Tibial nerve (tissue), 4 donors: ENCODE measurements around the gene LDHAL6B. TPM values are rescaled to one million over a fixed set of nuclear protein-coding genes. Genes with fewer than 3 reads are reported as not detected.

Experiments
- DNase-seq, 2 donors: peaks; one replicate each; pipeline ENCODE4 v3.0.0-alpha.2; 2019; ENCODE audit warnings: low spot score in 2 of 2
- H3K27ac ChIP-seq, 4 donors: fragments of 200-600 bp; sonication (generic) in 3 of 4; one replicate each; pipeline ENCODE4 v1.5.1; 2017 to 2019; ENCODE audit warnings: mild to moderate bottlenecking in 1 of 4
- H3K27me3 ChIP-seq, 2 donors: fragments of 200-600 bp; sonication (generic) in 1 of 2; one replicate each; pipeline versions ENCODE4 v1.5.1 to v1.6.0; 2017 to 2019
- H3K36me3 ChIP-seq, 3 donors: fragments of 200-600 bp; sonication (generic); one replicate each; pipeline ENCODE4 v1.5.1; 2018 to 2019
- H3K4me1 ChIP-seq, 4 donors: fragments of 200-600 bp; sonication (generic) in 3 of 4; one replicate each; pipeline ENCODE4 v1.5.1; 2017 to 2019
- H3K4me3 ChIP-seq, 4 donors: fragments of 200-600 bp; sonication (generic) in 3 of 4; one replicate each; pipeline ENCODE4 v1.5.1; 2017 to 2019; ENCODE audit warnings: mild to moderate bottlenecking in 1 of 4, moderate library complexity in 1 of 4
- H3K9me3 ChIP-seq, 4 donors: fragments of 200-600 bp; sonication (generic) in 3 of 4; one replicate each; pipeline ENCODE4 v1.5.1; 2017 to 2019
- EP300 ChIP-seq, 2 donors: sonication (generic); formaldehyde crosslinking; IDR thresholded peaks; one replicate each; pipeline ENCODE4 v1.6.1; 2017; ENCODE audit warnings: antibody characterized with exemption in 2 of 2, mild to moderate bottlenecking in 1 of 2
- POLR2A ChIP-seq, 2 donors: fragments of 450-650 bp; IDR thresholded peaks; one replicate each; pipeline ENCODE4 v1.6.1; 2017; ENCODE audit warnings: antibody characterized with exemption in 2 of 2, mild to moderate bottlenecking in 2 of 2, moderate library complexity in 2 of 2
- WGBS, 2 donors: methylation state at CpG; one replicate each; pipeline ENCODE4 v1.1.5; 2018; 5-methylcytosine and 5-hydroxymethylcytosine counted together
- total RNA-seq, 4 donors: library from RNA; depleted of rRNA; stranded (reverse); fragments of >200 nt; gene quantifications; one replicate each; pipeline ENCODE4 v1.1.0, GENCODE V29; 2016
- TF ChIP-seq, protein P1 (sequence below), 5 experiments: fragments of 200-600 bp in 3 of 5; fragments of 450-650 bp in 2 of 5; sonication (generic) in 3 of 5; IDR thresholded peaks; one replicate each; pipeline ENCODE4 v1.5.1; 2016 to 2019; ENCODE audit warnings: antibody characterized with exemption in 5 of 5, mild to moderate bottlenecking in 3 of 5, moderate library complexity in 2 of 5

LDHAL6B gene
- total RNA-seq, 4 donors from 2014 or later = not detected

DNA sequence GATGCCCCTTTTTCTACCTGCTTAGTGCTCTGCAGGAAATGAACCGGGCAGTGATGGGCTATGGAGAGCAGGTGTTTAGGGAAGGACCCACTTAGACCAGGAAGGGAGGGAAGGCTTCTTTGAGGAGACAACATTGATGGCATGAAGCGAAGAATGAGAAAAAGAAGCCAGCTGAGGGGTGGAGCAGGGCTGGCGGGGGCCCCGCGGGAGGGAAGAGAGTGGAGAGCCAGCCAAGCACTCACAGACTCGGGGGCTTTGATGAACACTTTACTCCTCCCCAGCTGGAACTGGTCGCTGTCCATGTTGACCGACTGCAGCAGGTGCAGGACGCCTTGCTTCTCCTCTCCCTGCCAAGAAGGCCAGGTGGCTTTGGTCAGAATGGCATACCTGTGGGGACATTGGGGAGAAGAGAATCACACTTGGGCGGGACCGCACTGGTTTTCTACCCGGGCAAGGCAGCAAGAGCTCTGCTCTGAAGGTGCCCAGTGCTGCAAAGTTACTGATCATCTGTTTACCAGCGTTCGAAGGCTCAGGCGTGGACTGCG, 28.4 kb upstream of the LDHAL6B start:
- TF ChIP-seq EP300 (IDR thresholded peaks at IDR 0.05) (no peak), POLR2A (IDR thresholded peaks at IDR 0.05) (no peak)
- TF ChIP-seq, protein P1, sequence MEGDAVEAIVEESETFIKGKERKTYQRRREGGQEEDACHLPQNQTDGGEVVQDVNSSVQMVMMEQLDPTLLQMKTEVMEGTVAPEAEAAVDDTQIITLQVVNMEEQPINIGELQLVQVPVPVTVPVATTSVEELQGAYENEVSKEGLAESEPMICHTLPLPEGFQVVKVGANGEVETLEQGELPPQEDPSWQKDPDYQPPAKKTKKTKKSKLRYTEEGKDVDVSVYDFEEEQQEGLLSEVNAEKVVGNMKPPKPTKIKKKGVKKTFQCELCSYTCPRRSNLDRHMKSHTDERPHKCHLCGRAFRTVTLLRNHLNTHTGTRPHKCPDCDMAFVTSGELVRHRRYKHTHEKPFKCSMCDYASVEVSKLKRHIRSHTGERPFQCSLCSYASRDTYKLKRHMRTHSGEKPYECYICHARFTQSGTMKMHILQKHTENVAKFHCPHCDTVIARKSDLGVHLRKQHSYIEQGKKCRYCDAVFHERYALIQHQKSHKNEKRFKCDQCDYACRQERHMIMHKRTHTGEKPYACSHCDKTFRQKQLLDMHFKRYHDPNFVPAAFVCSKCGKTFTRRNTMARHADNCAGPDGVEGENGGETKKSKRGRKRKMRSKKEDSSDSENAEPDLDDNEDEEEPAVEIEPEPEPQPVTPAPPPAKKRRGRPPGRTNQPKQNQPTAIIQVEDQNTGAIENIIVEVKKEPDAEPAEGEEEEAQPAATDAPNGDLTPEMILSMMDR (IDR thresholded peaks at IDR 0.05) = no peak
- no peak for DNase-seq
- Histone ChIP-seq H3K36me3 (peaks cover 0 to 67% (median 3%) of the 10 kb centered on the region in 3 donors), H3K4me3 (no peak overlapping the region), H3K4me1 (peaks cover 0 to 14% (median 3%) of the 10 kb centered on the region in 4 donors), H3K9me3 (peaks cover 0 to 14% (median 3%) of the 10 kb centered on the region in 4 donors), H3K27ac (peak overlapping the region in 2 of 4 donors; percentile 70 to 80), H3K27me3 (no peaks in the 10 kb centered on the region)
- WGBS, 2 donors = 83 to 86% methylated on average over 14 to 16 of the region's 16 CpGs

DNA sequence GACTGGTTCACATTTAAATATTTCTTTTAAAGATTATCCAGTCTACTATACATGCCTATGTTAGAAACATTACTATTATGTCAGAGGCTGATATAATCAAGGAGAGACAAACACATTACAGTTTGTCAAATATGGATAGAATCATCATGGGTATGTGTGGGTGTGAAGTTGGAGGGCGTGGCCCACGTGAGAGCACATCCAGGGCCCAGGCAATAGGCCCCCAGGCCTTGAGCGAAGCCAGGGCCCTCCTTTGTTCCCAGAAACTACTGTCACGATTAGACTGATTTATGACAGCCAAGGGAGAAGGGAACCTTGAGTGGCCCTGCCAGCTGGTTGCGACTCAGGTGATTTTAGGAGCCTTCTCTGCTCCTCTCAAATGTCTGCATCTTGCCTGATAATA, 26.9 kb upstream of the LDHAL6B start:
- no peak for DNase-seq
- 86 to 88% methylated on average over 5 of the region's 5 CpGs for WGBS, 2 donors
- H3K27me3 ChIP-seq = no peaks in the 10 kb centered on the region
- H3K4me1 ChIP-seq = peaks cover 0 to 11% (median under 1%) of the 10 kb centered on the region in 4 donors
- peaks cover 0 to 71% (median 3%) of the 10 kb centered on the region in 3 donors for H3K36me3 ChIP-seq
- peak overlapping the region in 1 of 4 donors; percentile 13 for H3K27ac ChIP-seq
- peaks cover 0 to 14% (median 3%) of the 10 kb centered on the region in 4 donors for H3K9me3 ChIP-seq
- TF ChIP-seq, protein P1 (IDR thresholded peaks at IDR 0.05) = no peak
- TF ChIP-seq EP300 (IDR thresholded peaks at IDR 0.05) (no peak), POLR2A (IDR thresholded peaks at IDR 0.05) (no peak)
- H3K4me3 ChIP-seq = no peak overlapping the region

DNA sequence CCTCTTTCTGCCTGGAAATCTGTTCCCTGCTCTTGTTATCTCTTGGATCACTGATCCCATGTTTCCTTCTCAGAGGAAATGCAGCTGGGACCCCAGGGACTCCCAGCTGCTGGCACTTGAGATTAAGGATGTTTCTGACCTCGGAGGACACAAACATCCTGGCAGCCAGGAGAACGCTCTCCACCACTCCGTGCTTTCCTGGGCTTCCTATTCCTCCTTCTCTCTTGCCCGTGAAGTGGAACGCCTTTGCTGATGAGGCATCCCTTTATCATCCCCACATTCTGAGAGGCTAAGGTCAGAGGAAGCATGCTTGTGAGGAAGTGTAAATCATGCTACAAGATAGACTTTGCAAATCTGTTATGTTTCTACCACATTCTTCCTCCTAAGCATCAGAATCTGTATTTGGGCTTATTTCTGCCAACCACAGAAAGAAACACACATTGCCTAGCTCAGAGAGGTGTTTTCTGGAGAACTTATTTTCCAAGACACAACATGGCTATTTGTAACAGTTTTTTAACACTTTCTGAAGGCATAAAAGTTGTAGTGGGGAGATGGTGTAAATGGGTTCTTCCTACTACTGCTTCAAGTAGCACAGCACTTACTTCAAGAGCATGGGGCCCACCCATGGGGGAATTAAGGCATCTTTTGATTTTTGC, 25.6 kb upstream of the LDHAL6B start:
- peaks cover 0 to 82% (median 3%) of the 10 kb centered on the region in 3 donors for H3K36me3 ChIP-seq
- TF ChIP-seq POLR2A (IDR thresholded peaks at IDR 0.05) (no peak), EP300 (IDR thresholded peaks at IDR 0.05) (no peak)
- TF ChIP-seq, protein P1 (IDR thresholded peaks at IDR 0.05) = no peak
- 74 to 79% methylated on average over 5 of the region's 5 CpGs for WGBS, 2 donors

DNA sequence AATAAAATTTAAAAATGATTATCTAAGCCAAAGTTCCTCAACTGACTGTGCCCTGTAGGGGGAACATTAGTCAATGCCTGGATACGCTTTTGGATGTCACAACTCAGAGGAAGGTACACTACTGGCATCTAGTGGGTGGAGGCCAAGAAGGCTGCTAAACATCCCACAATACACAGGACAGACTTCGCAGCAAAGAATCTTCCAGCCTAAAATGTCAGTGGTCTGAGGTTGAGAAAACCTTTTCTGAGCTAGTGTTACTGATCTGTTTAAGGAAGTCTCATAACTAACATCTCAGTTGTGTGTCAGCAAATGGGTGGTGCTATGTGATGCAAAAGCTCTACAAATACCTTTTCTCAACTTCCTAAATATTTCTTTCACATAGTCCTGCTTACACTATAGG, 20.9 kb upstream of the LDHAL6B start:
- DNase-seq = no peak
- H3K4me1 ChIP-seq = no peaks in the 10 kb centered on the region
- 68 to 93% methylated on average over 2 of the region's 2 CpGs for WGBS, 2 donors
- H3K27ac ChIP-seq = no peak overlapping the region
- TF ChIP-seq POLR2A (IDR thresholded peaks at IDR 0.05) (no peak), EP300 (IDR thresholded peaks at IDR 0.05) (no peak)
- TF ChIP-seq, protein P1 (IDR thresholded peaks at IDR 0.05) = no peak
- peaks cover 0 to 89% (median 3%) of the 10 kb centered on the region in 3 donors for H3K36me3 ChIP-seq
- no peak overlapping the region for H3K4me3 ChIP-seq
- no peaks in the 10 kb centered on the region for H3K27me3 ChIP-seq
- H3K9me3 ChIP-seq = peaks cover 0 to 14% (median 3%) of the 10 kb centered on the region in 4 donors

More for the DNA sequence above, 25.6 kb upstream of the LDHAL6B start:
- no peak overlapping the region for H3K4me3 ChIP-seq
- peaks cover 0 to 14% (median 3%) of the 10 kb centered on the region in 4 donors for H3K9me3 ChIP-seq
- no peak overlapping the region for H3K27ac ChIP-seq
- DNase-seq = no peak
- no peaks in the 10 kb centered on the region for H3K4me1 ChIP-seq
- H3K27me3 ChIP-seq = no peaks in the 10 kb centered on the region

DNA sequence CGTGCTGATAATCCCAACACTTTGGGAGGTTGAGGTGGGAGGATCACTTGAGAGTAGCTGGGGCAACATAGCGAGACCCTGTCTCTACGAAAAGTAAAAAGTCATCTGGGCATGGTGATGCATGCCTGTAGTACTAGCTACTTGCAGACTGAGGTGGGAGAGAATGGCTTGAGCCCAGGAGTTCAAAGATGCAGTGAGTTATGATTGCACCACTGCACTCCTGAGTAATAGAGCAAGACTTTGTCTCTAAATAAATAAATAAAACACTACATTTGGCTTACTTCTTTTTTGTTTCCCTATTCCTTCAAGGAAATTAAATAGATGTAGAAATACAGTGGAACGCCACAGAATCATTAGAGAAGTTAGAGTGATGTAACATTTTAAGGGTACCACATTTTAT, 20.1 kb upstream of the LDHAL6B start:
- Histone ChIP-seq H3K4me1 (no peaks in the 10 kb centered on the region), H3K27ac (no peak overlapping the region), H3K36me3 (peaks cover 0 to 87% (median 0%) of the 10 kb centered on the region in 3 donors), H3K27me3 (no peaks in the 10 kb centered on the region), H3K9me3 (peaks cover 0 to 11% (median 2%) of the 10 kb centered on the region in 4 donors), H3K4me3 (no peak overlapping the region)
- WGBS, 2 donors = 92 to 93% methylated on average over 4 of the region's 4 CpGs
- TF ChIP-seq, protein P1 (IDR thresholded peaks at IDR 0.05) = no peak
- TF ChIP-seq EP300 (IDR thresholded peaks at IDR 0.05) (no peak), POLR2A (IDR thresholded peaks at IDR 0.05) (no peak)
- no peak for DNase-seq
